ENCODE data around the gene EEF1AKMT1. TPM values are rescaled to one million over a fixed set of nuclear protein-coding genes. Genes with fewer than 3 reads are reported as not detected.

Gene EEF1AKMT1
- total RNA-seq, 1 experiment from 2014 or later = 9.8 TPM

DNA sequence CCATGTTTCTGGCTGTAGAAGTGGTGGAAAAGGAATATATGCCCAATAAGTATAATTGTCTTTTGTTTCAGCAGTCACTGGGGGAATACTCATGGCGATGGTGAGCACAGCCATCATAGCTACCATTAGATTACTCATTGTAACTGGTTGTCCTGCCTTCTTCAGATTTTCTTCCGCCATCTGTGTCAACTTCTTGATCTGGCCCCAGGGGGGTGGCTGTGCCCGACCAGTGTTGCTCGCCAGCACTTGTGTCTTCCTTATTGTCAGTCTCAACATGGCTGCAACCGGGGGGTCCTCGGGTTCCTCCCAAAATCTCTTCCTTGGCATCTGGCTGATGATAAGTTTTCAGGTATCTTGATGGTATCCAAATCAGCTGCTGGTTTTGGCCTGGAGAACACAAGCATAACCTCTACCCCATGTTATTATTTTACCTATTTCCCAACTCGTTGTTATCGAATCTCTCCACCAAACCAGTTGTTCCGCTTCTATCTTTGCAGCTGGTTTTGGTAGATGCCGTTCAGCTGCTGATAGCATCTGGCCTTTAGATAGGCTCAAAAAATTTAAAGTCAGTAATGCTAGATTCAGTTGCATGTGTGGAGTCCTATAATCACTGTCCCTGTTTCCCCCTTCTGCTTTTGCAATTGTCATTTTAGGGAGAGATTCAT is 93.2 kb downstream of the EEF1AKMT1 start:
- H3K4me1 ChIP-seq (ENCODE audit: control insufficient read depth in 1 of 2, insufficient read depth in 2 of 2, low read length in 2 of 2) = no peaks in the 10 kb centered on the region
- TF ChIP-seq SRF (IDR thresholded peaks at IDR 0.05; ENCODE audit: low read depth) (no peak), POLR2A (IDR thresholded peaks at IDR 0.05; ENCODE audit: borderline replicate concordance, extremely low read depth, insufficient read depth, insufficient read length) (no peak), FOSL1 (IDR thresholded peaks at IDR 0.05; ENCODE audit: low read depth) (no peak), YY1 (IDR thresholded peaks at IDR 0.05; ENCODE audit: extremely low read depth, insufficient replicate concordance, low read depth, low read length) (no peak), CEBPB (IDR thresholded peaks at IDR 0.05; ENCODE audit: low read depth) (no peak), SP1 (IDR thresholded peaks at IDR 0.05; ENCODE audit: low read depth) (no peak), ZFX (IDR thresholded peaks at IDR 0.05) (no peak), RAD21 (IDR thresholded peaks at IDR 0.05; ENCODE audit: low read depth) (no peak)
- TF ChIP-seq, protein P1, sequence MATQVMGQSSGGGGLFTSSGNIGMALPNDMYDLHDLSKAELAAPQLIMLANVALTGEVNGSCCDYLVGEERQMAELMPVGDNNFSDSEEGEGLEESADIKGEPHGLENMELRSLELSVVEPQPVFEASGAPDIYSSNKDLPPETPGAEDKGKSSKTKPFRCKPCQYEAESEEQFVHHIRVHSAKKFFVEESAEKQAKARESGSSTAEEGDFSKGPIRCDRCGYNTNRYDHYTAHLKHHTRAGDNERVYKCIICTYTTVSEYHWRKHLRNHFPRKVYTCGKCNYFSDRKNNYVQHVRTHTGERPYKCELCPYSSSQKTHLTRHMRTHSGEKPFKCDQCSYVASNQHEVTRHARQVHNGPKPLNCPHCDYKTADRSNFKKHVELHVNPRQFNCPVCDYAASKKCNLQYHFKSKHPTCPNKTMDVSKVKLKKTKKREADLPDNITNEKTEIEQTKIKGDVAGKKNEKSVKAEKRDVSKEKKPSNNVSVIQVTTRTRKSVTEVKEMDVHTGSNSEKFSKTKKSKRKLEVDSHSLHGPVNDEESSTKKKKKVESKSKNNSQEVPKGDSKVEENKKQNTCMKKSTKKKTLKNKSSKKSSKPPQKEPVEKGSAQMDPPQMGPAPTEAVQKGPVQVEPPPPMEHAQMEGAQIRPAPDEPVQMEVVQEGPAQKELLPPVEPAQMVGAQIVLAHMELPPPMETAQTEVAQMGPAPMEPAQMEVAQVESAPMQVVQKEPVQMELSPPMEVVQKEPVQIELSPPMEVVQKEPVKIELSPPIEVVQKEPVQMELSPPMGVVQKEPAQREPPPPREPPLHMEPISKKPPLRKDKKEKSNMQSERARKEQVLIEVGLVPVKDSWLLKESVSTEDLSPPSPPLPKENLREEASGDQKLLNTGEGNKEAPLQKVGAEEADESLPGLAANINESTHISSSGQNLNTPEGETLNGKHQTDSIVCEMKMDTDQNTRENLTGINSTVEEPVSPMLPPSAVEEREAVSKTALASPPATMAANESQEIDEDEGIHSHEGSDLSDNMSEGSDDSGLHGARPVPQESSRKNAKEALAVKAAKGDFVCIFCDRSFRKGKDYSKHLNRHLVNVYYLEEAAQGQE (IDR thresholded peaks at IDR 0.05; ENCODE audit: low read depth) = no peak
- TF ChIP-seq, protein P2, sequence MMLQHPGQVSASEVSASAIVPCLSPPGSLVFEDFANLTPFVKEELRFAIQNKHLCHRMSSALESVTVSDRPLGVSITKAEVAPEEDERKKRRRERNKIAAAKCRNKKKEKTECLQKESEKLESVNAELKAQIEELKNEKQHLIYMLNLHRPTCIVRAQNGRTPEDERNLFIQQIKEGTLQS (IDR thresholded peaks at IDR 0.05) = no peak
- H3K4me3 ChIP-seq (replicated peaks in 1 of 2; ENCODE audit: low read depth in 1 of 2, low read length in 2 of 2) = no peak overlapping the region
- POLR2A ChIA-PET = no interaction called here
- no peaks in the 10 kb centered on the region for H3K9me2 ChIP-seq (ENCODE audit: insufficient read depth)
- H3K27me3 ChIP-seq (ENCODE audit: insufficient read depth, low read length) = no peaks in the 10 kb centered on the region
- DNase-seq (ENCODE audit: low read depth, low spot score) (no peak), ATAC-seq (no peak)
- H3K9me3 ChIP-seq (ENCODE audit: control insufficient read depth in 1 of 2, insufficient read depth in 1 of 2, low read depth in 1 of 2, low read length in 2 of 2) = no peaks in the 10 kb centered on the region
- H4K20me1 ChIP-seq (ENCODE audit: insufficient read depth) = no peaks in the 10 kb centered on the region
- H3K27ac ChIP-seq (ENCODE audit: low read depth, low read length) = no peak overlapping the region
- H3K4me2 ChIP-seq (ENCODE audit: low read length) = no peak overlapping the region
- BruUV-seq (replicated peaks) = no TSS peak
- intact Hi-C loops (cut with micrococcal nuclease) = no loop called here
- RAD21 ChIA-PET (ENCODE audit: low non-redundant PET in 1 of 2, low total read pairs in 2 of 2, uncharacterized antibody in 2 of 2, unreplicated experiment in 2 of 2) = no interaction called here
- no peaks in the 10 kb centered on the region for H3K36me3 ChIP-seq (ENCODE audit: control insufficient read depth in 1 of 2, insufficient read depth in 2 of 2, low read length in 2 of 2)
- no peaks in the 10 kb centered on the region for H3K79me2 ChIP-seq (ENCODE audit: insufficient read depth, low read length)
- no peak overlapping the region for H2AFZ ChIP-seq (ENCODE audit: low read depth, low read length, poor library complexity, severe bottlenecking)
- CTCF ChIA-PET = no interaction called here
- H3K9ac ChIP-seq (ENCODE audit: low read length) = no peak overlapping the region
